Right lobe of liver (tissue), 6 donors: ENCODE measurements around the gene ING5. TPM values are rescaled to one million over a fixed set of nuclear protein-coding genes. Genes with fewer than 3 reads are reported as not detected.

Experiments
- ATAC-seq, 4 donors: fragments of 200-7000 bp; cut with Tn5 transposase; one replicate each; pipeline ENCODE4 v1.9.1; 2020; ENCODE audit warnings: mild to moderate bottlenecking in 4 of 4, moderate library complexity in 4 of 4
- DNase-seq, 3 donors: peaks; one replicate each; pipeline ENCODE4 v3.0.0-alpha.2; 2020
- H3K27ac ChIP-seq, 3 donors: fragments of 200-600 bp; one replicate each; pipeline ENCODE4 v1.8.0; 2022
- H3K27me3 ChIP-seq, 2 donors: fragments of 200-600 bp; one replicate each; pipeline ENCODE4 v1.8.0; 2022
- H3K36me3 ChIP-seq, 4 donors: fragments of 200-600 bp; sonication (generic) in 1 of 4; one replicate each; pipeline versions ENCODE4 v1.5.1 to v1.8.0; 2017 to 2022; ENCODE audit warnings: control low read depth in 1 of 4
- H3K4me1 ChIP-seq, 4 donors: fragments of 200-600 bp; sonication (generic) in 1 of 4; one replicate each; pipeline versions ENCODE4 v1.5.1 to v1.8.0; 2017 to 2022; ENCODE audit warnings: control low read depth in 1 of 4
- H3K4me3 ChIP-seq, 3 donors: fragments of 200-600 bp; one replicate each; pipeline ENCODE4 v1.8.0; 2022
- H3K9me3 ChIP-seq, 4 donors: fragments of 200-600 bp; sonication (generic) in 1 of 4; one replicate each; pipeline versions ENCODE4 v1.5.1 to v1.8.0; 2017 to 2022; ENCODE audit warnings: control low read depth in 1 of 4
- POLR2A ChIP-seq: fragments of 450-650 bp; IDR thresholded peaks from one replicate; pipeline ENCODE4 v1.6.1; 2017; ENCODE audit warnings: antibody characterized with exemption, mild to moderate bottlenecking
- WGBS: methylation state at CpG from one replicate; pipeline ENCODE4 v1.1.6; 2018; ENCODE audit warnings: low coverage, low lambda C conversion rate; ENCODE audit not compliant: insufficient coverage; ENCODE audit errors: missing lambda C conversion rate; 5-methylcytosine and 5-hydroxymethylcytosine counted together
- intact Hi-C, 2 donors: fragments of 100-400 bp; cut with DNase I; formaldehyde crosslinking; loops; one replicate each; pipeline versions ENCODE4 v1.11.2 to v1.14.1; 2022
- long read RNA-seq: library from polyadenylated mRNA; unstranded; transcript quantifications from one replicate; pipeline ENCODE4 v2.0.0, GENCODE V29; 2019
- total RNA-seq, 6 experiments: library from RNA; depleted of rRNA in 2 of 6; stranded (reverse); fragments of >200 nt in 2 of 6; fragmentation: NEBNext Ultra II Directional in 3 of 6; extraction: Animal tissue kit (Norgen Biotek cat#: 25700) in 3 of 6; gene quantifications; one replicate each; pipeline versions ENCODE4 v1.1.0 to v1.2.4, GENCODE V29; 2016 to 2023
- TF ChIP-seq, protein P1 (sequence below), 4 donors: fragments of 200-600 bp in 3 of 4; fragments of 450-650 bp in 1 of 4; IDR thresholded peaks; one replicate each; pipeline versions ENCODE4 v1.5.1 to v1.8.0; 2016 to 2022; ENCODE audit warnings: antibody characterized with exemption in 4 of 4, mild to moderate bottlenecking in 2 of 4
- donor health status: DM: no; HTN: yes; CAD: no.
- donor health status: DM: no; HTN: no; CAD: no.
- donor health status: DM: no; HTN: no; CAD: no.
- donor health status: DM: no; HTN: yes; CAD: no.
- donor health status: DM: no; HTN: yes; CAD: no.

Gene ING5
- total RNA-seq: 10 to 100 TPM in 5 of 6 experiments, 1 to 10 TPM in 1; 8.2 to 20.3 (median 13.0) TPM
- long read RNA-seq, partial matches to known transcripts: 0 of 2 reads
- long read RNA-seq, other reads (novel, unspliced or antisense): 1 of 2 reads

DNA sequence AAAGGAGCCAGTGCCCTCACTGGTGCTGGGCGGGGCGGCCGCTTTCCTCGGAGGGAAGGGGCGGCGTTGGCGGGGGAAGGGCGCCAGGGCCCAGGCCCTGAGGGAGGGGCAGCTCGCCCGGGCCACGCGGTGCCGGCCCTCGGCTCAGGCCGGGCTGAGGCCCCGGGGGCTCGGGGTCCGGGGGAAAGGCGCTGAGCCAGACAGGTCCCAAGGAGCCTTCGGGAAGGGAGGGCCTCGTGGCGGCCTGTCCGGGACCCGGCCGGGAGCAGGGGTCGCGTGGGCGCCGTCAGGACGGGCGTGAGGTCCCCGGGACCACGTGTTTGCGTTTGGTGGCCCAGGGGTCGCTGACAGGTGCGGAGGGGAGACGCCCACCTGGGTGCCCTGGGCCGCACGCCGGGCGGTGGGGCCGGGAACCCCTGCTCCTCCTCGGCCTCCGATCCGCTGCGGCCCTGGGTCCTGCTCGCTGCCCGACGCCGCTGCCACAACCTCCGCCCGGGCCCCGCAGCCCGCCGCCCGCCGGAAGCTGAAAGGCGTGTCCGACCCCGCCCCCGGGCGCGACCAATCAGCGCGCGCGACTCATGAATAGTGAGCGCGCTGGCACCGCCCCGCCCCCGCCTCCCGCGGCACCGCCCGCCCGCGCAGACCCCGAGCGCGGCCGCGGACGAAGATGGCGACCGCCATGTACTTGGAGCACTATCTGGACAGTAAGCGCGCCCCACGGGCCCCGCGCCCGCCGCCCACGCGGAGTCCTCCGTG, at the start of gene ING5:
ING5 (plus strand) TSS at position 641 of the 756 bp plus-strand sequence; CDS start at position 668, 27 bp downstream.
- 0% methylated on average over 1 of the region's 96 CpGs for WGBS
- intact Hi-C loops: no loop called here
- TF ChIP-seq POLR2A: peak; percentile 91
- TF ChIP-seq, protein P1, sequence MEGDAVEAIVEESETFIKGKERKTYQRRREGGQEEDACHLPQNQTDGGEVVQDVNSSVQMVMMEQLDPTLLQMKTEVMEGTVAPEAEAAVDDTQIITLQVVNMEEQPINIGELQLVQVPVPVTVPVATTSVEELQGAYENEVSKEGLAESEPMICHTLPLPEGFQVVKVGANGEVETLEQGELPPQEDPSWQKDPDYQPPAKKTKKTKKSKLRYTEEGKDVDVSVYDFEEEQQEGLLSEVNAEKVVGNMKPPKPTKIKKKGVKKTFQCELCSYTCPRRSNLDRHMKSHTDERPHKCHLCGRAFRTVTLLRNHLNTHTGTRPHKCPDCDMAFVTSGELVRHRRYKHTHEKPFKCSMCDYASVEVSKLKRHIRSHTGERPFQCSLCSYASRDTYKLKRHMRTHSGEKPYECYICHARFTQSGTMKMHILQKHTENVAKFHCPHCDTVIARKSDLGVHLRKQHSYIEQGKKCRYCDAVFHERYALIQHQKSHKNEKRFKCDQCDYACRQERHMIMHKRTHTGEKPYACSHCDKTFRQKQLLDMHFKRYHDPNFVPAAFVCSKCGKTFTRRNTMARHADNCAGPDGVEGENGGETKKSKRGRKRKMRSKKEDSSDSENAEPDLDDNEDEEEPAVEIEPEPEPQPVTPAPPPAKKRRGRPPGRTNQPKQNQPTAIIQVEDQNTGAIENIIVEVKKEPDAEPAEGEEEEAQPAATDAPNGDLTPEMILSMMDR (IDR thresholded peaks at IDR 0.05): no peak
- Histone ChIP-seq H3K36me3 (peaks cover 0 to 15% (median 0%) of the 10 kb centered on the region in 4 donors), H3K4me1 (peaks cover 0 to 9% (median 0%) of the 10 kb centered on the region in 4 donors), H3K27ac (peak within 1 kb of the TSS; percentile 79 to 86 (median 80)), H3K27me3 (no peaks in the 10 kb centered on the region), H3K4me3 (peak within 1 kb of the TSS; percentile 95 to 99 (median 96)), H3K9me3 (no peaks in the 10 kb centered on the region)
- ATAC-seq (peak; percentile 79 to 86 (median 82)), DNase-seq (peak; percentile 98)

- ATAC-seq (no peak), DNase-seq (no peak)
- H3K4me3 ChIP-seq: no peak overlapping the region
- WGBS: 98% methylated on average over 9 of the region's 9 CpGs
- no peak for TF ChIP-seq POLR2A
- TF ChIP-seq, protein P1 (IDR thresholded peaks at IDR 0.05): no peak
- intact Hi-C loops: no loop called here
- no peaks in the 10 kb centered on the region for H3K9me3 ChIP-seq
- no peaks in the 10 kb centered on the region for H3K27me3 ChIP-seq
- H3K36me3 ChIP-seq: peaks cover 0 to 30% (median 9%) of the 10 kb centered on the region in 4 donors
- peaks cover 0 to 8% (median 0%) of the 10 kb centered on the region in 4 donors for H3K4me1 ChIP-seq
- H3K27ac ChIP-seq: no peak overlapping the region
These were observed 49.7 kb upstream of the ING5 start for GRCh38 chr2:241652142-241652541.

DNA sequence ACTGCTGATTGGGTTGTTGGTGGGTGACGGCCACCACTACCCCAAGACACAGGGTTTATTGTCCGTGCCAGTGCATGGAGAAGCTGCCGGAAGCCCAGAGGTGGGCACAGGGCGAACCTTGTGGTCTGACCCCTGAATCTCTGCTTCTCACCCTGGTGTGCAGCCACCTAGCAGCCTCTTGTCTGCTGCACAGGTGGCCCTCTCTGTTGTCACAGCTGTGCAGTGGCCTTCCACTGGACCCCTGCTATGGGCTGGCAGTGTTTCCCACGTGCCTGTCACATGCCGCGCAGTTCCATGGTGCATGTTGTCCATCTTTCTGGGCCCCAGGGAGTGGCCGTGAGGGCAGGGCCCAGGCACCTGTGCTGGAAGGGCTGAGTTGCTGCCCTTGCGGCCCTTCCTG, 49.1 kb upstream of the ING5 start:
- Histone ChIP-seq H3K4me1 (peaks cover 0 to 8% (median 0%) of the 10 kb centered on the region in 4 donors), H3K27me3 (no peaks in the 10 kb centered on the region), H3K9me3 (no peaks in the 10 kb centered on the region), H3K36me3 (peaks cover 0 to 30% (median 9%) of the 10 kb centered on the region in 4 donors), H3K27ac (no peak overlapping the region), H3K4me3 (no peak overlapping the region)
- 100% methylated on average over 1 of the region's 9 CpGs for WGBS
- ATAC-seq (no peak), DNase-seq (no peak)
- TF ChIP-seq, protein P1 (IDR thresholded peaks at IDR 0.05): no peak
- TF ChIP-seq POLR2A: no peak
- intact Hi-C loops: no loop called here

GRCh38 chr2:241653210-241653750, 48.6 kb upstream of the ING5 start:
- no peaks in the 10 kb centered on the region for H3K27me3 ChIP-seq
- intact Hi-C loops: no loop called here
- peaks cover 0 to 30% (median 9%) of the 10 kb centered on the region in 4 donors for H3K36me3 ChIP-seq
- 81% methylated on average over 6 of the region's 13 CpGs for WGBS
- peak in 1 of 4 donors; percentile 63 for ATAC-seq
- no peak overlapping the region for H3K27ac ChIP-seq
- DNase-seq: no peak
- TF ChIP-seq, protein P1 (IDR thresholded peaks at IDR 0.05): no peak
- TF ChIP-seq POLR2A: no peak
- H3K4me3 ChIP-seq: no peak overlapping the region
- peaks cover 0 to 8% (median 0%) of the 10 kb centered on the region in 4 donors for H3K4me1 ChIP-seq
- no peaks in the 10 kb centered on the region for H3K9me3 ChIP-seq
